Endothelial cell (in vitro differentiated cells): Measurements from ENCODE around the gene PRRT4. TPM values are rescaled to one million over a fixed set of nuclear protein-coding genes. Genes with fewer than 3 reads are reported as not detected.

Source experiments
- DNase-seq: peaks from one replicate; pipeline ENCODE4 v3.0.0; 2021; ENCODE audit warnings: low spot score
- H3K27ac Mint-ChIP-seq: one replicate; pipeline ENCODE4 v1.8.0; 2021; ENCODE audit warnings: mixed read lengths, inconsistent platforms; ENCODE audit not compliant: unreplicated experiment
- H3K27me3 Mint-ChIP-seq: one replicate; pipeline ENCODE4 v1.8.0; 2021; ENCODE audit warnings: mild to moderate bottlenecking, moderate library complexity, mixed read lengths, inconsistent platforms; ENCODE audit not compliant: unreplicated experiment
- H3K36me3 Mint-ChIP-seq: one replicate; pipeline ENCODE4 v1.8.0; 2021; ENCODE audit warnings: mild to moderate bottlenecking, low read depth, mixed read lengths, inconsistent platforms; ENCODE audit not compliant: unreplicated experiment
- H3K4me1 Mint-ChIP-seq: one replicate; pipeline ENCODE4 v1.8.0; 2021; ENCODE audit warnings: mild to moderate bottlenecking, mixed read lengths, inconsistent platforms; ENCODE audit not compliant: unreplicated experiment
- H3K4me3 Mint-ChIP-seq: one replicate; pipeline ENCODE4 v1.8.0; 2021; ENCODE audit warnings: mild to moderate bottlenecking, mixed read lengths, inconsistent platforms; ENCODE audit not compliant: unreplicated experiment
- H3K9me3 Mint-ChIP-seq: one replicate; pipeline ENCODE4 v1.8.0; 2021; ENCODE audit warnings: mixed read lengths, inconsistent platforms; ENCODE audit not compliant: unreplicated experiment
- total RNA-seq: library from RNA; stranded (reverse); fragmentation: NEBNext Ultra II Directional; extraction: Animal tissue kit (Norgen Biotek cat#: 25700); gene quantifications from one replicate; pipeline ENCODE4 v1.2.1, GENCODE V29; 2021; ENCODE audit not compliant: unreplicated experiment
- TF ChIP-seq, protein P1 (sequence below): fragments of 200-600 bp; sonication (generic); IDR thresholded peaks from one replicate; pipeline ENCODE4 v1.5.0; 2021; ENCODE audit warnings: antibody characterized with exemption; ENCODE audit not compliant: unreplicated experiment

The PRRT4 gene
- total RNA-seq, 1 donor from 2014 or later: 10.8 TPM

DNA sequence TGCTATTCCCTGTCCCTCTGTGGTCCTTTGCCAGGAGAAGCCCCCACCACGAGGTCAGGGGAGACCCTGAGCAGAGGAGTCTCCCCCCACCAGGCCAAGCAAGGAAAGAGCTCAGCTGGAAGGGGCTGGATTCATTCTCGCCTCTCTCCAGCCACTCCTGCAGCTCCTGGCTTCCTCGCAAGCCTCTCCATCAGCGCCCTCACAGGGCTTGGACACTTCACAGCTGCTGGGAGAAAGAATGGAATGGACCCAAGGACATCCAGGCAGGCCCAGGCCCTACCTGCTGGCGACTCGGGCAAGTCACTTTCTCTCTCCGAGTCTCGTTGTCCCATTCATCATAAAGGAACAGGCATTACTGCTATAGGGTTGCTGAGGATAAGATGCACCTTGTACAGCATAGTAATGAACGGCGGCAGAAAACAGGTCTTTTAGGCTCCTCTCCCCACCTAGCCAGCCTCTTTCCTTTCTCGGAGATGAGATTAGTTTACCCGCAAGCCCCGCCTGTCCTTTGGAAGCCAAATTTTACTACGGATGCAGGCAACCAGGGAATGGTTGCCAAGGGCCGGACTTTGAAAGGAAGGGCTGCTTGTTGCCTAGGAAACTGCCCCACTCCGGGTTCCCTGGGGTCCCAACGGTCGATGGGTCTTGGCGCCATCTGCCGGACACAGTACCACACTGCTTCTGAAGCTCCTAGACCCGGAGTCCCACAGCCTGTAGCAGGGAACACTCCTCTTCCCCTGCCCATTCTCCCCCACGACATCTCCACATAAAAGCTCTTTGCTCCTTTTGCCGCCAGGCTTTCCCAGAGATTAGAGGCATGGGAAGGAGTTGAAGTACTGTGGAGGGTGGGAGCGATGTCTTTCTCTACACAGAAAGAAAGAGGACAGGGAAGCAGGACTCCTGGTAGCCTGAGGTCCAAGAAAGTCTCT, 26.0 kb upstream of the PRRT4 start:
- H3K36me3 Mint-ChIP-seq: no peaks in the 10 kb centered on the region
- no peaks in the 10 kb centered on the region for H3K4me1 Mint-ChIP-seq
- peak; percentile 93 for DNase-seq
- H3K4me3 Mint-ChIP-seq: no peak overlapping the region
- no peaks in the 10 kb centered on the region for H3K9me3 Mint-ChIP-seq
- TF ChIP-seq, protein P1, sequence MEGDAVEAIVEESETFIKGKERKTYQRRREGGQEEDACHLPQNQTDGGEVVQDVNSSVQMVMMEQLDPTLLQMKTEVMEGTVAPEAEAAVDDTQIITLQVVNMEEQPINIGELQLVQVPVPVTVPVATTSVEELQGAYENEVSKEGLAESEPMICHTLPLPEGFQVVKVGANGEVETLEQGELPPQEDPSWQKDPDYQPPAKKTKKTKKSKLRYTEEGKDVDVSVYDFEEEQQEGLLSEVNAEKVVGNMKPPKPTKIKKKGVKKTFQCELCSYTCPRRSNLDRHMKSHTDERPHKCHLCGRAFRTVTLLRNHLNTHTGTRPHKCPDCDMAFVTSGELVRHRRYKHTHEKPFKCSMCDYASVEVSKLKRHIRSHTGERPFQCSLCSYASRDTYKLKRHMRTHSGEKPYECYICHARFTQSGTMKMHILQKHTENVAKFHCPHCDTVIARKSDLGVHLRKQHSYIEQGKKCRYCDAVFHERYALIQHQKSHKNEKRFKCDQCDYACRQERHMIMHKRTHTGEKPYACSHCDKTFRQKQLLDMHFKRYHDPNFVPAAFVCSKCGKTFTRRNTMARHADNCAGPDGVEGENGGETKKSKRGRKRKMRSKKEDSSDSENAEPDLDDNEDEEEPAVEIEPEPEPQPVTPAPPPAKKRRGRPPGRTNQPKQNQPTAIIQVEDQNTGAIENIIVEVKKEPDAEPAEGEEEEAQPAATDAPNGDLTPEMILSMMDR: peak; percentile 75
- peak overlapping the region; percentile 24 for H3K27ac Mint-ChIP-seq
- peaks cover 13% of the 10 kb centered on the region for H3K27me3 Mint-ChIP-seq

DNA sequence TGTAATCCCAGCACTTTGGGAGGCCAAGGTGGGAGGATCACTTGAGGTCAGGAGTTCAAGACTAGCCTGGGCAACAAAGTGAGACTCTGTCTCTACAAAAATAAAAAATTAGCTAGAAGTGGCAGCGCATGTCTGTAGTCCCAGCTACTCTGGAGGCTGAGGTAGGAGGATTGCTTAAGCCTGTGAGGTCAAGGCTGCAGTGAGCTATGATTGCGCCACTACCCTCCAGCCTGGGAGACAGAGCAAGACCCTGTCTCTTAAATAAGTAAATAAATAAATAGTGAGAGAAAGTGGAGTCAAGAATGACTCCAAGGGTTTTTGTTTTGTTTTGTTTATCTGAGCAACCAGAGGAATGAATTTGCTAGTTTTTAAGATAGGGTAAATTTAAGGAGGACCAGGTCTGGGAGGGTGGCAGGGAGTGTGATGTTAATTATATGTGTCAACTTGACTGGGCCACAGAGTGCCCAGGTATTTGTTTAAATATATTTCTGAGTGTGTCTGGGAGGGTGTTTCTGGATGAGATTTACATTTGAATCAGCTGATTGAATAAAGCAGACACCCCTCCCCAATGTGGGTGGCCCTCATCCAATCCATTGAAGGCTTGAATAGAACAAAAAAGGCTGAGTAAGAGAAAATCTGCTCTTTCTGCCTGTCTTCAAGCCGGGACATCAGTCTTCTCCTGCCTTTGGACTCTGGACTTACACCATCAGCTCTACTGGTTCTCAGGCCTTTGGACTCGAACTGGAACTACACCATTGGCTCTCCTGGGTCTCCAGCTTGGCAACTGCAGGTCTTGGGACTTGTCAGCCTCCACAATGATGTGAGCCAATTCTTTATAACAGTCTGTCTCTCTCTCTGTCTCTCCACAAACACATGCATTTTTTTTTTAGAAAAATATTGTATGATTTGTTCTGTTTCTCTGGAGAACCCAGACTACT, 24.8 kb upstream of the PRRT4 start:
- Mint-ChIP-seq H3K27ac (peak overlapping the region; percentile 18), H3K27me3 (peaks cover 19% of the 10 kb centered on the region), H3K4me1 (no peaks in the 10 kb centered on the region), H3K4me3 (no peak overlapping the region), H3K36me3 (no peaks in the 10 kb centered on the region), H3K9me3 (no peaks in the 10 kb centered on the region)
- DNase-seq: no peak
- TF ChIP-seq, protein P1: no peak

DNA sequence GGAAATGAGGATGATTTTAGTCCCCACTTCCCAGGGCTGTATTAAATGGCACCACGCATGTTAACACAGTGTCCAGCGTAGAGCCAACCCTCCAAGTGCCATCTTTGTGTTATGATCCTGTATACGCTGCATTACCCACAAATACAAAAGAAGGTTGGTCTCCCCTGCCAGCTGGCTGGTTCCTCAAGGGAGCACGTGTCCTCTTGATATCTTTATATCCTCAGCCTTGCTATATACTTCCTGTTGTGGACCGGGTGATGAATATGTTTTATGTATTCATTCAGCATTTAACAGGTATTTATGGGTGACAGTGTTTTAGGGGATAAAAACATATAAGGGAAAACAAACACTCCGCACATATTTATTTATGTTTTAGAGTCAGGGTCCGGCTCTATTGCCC, 23.2 kb upstream of the PRRT4 start:
- H3K27me3 Mint-ChIP-seq: peaks cover 18% of the 10 kb centered on the region
- H3K9me3 Mint-ChIP-seq: no peaks in the 10 kb centered on the region
- H3K4me1 Mint-ChIP-seq: no peaks in the 10 kb centered on the region
- DNase-seq: no peak
- TF ChIP-seq, protein P1: no peak
- H3K27ac Mint-ChIP-seq: no peak overlapping the region
- H3K36me3 Mint-ChIP-seq: no peaks in the 10 kb centered on the region
- no peak overlapping the region for H3K4me3 Mint-ChIP-seq

DNA sequence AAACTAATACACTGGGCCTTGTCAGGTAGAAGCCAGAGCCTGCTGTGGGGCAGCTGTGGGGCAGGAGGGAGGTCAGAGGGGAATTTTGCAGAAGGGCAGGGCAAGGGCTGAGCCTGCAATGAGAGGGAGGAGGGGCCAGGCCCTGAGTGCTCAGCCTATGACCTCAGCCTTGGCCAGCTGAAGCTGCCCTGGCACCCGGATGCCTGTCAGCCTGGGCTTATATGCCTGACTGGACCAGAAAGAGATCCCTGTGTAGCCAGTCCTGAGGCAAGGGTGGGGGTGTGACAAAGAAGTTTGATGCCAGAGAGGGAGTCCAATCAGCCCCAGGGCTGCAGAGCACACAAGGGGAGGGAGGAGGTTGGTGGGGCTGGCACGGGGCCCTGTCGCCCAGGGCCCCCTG, 22.3 kb upstream of the PRRT4 start:
- Mint-ChIP-seq H3K4me1 (no peaks in the 10 kb centered on the region), H3K27ac (no peak overlapping the region), H3K4me3 (no peak overlapping the region), H3K36me3 (no peaks in the 10 kb centered on the region), H3K9me3 (no peaks in the 10 kb centered on the region), H3K27me3 (peaks cover 18% of the 10 kb centered on the region)
- TF ChIP-seq, protein P1: no peak
- DNase-seq: no peak
